ENCODE measurements around the gene COL5A1.

DNA sequence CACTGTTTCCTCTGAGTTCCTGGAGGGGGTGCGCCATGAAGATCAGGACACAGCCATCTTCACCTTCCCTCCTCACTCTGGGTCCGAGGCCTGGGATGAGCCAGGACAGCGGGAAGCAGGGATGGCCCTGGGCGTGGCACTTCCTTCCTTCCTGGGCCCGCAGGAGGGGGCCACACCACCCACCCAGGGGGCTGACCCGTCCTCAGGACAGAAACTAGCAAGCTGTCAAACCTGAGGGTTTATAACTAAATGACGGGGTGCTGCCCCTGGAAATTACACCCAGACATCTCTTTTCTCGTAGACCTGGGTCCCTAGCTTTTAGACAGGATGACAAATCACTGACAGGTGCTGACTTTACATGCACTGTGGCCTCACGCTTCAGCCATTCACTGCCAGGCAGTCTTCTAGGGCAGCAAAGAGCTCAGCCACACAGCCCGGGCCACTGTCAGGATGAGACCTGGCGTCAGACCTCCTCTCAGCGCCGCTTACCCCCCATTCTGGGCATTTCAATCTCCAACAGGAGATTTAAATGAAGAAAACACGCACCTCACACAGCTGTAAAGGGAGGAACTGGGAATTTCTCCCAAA lies 247.1 kb downstream of the COL5A1 start:
- TF ChIP-seq POLR2A (IDR thresholded peaks at IDR 0.05) (no peak), CTCF (IDR thresholded peaks at IDR 0.05) (no peak)
